Kidney epithelial cell (primary cell): ENCODE data around the gene SF3A2. TPM values are rescaled to one million over a fixed set of nuclear protein-coding genes. Genes with fewer than 3 reads are reported as not detected.

Experiments used
- DNase-seq: peaks from one replicate; pipeline ENCODE4 v3.0.0-alpha.2; 2010; ENCODE audit warnings: low read depth
- H3K27me3 ChIP-seq: 2 replicates; pipeline ENCODE4 v1.6.0; 2011; ENCODE audit warnings: low read length; ENCODE audit not compliant: control insufficient read depth, insufficient read depth
- H3K36me3 ChIP-seq: 2 replicates; pipeline ENCODE4 v1.5.1; 2011; ENCODE audit warnings: low read length; ENCODE audit not compliant: control insufficient read depth, insufficient read depth
- H3K4me3 ChIP-seq: 2 replicates; pipeline ENCODE4 v1.5.1; 2011; ENCODE audit warnings: low read depth, mild to moderate bottlenecking, control low read depth, low read length
- total RNA-seq: library from RNA; depleted of rRNA; stranded (reverse); fragments of >200 nt; gene quantifications from 2 replicates; pipeline ENCODE4 v1.2.3, GENCODE V29; 2015
- TF ChIP-seq, protein P1 (sequence below): IDR thresholded peaks from 2 replicates; pipeline ENCODE4 v1.5.1; 2011; ENCODE audit warnings: mild to moderate bottlenecking, moderate library complexity, low read length, control low read depth, inconsistent platforms; ENCODE audit not compliant: insufficient read depth, poor library complexity, severe bottlenecking

Gene SF3A2
- total RNA-seq, 1 donor from 2014 or later: 72.4 TPM

DNA sequence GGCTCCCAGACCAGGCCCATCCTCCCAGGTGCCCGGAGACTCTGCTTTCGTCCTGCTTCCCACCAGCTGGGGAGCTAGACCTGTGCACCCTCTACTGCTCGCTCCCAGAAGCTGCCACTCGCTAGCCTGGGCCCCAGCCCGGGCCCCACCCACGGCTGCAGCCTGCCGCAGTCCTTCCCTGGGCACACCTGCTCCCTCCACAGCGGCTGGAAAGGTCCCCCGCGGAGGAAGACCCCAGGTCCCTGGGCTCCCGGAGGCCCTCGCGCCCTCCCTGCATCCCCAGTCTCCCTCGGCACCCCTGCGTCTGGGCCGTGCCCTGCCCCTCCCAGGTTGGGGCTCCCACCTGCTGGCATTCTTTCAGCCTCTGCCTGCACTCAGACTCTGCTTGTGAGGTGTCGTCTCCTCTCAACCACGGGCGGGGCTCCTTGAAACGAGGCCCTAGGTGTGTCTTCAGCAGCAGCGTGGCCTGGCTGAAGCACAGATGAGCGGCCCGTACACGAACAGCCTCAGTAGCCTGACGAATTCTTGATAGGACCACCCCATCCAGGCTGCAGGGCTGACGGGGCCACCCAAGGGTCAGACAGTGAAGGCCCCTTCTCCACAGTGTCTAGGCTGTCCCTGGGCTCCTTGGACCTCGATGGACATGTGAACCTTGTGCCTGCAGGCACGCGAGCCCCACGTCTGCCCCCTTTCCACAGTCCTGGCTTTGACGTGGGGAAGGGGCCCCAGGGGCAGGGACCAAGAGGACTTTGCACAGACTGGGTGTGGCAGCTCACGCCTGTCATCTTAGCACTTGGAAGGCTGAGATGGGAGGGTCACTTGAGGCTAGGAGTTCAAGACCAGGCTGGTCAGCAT lies 44.9 kb upstream of the SF3A2 start:
- Histone ChIP-seq H3K36me3 (peaks cover 4% of the 10 kb centered on the region), H3K27me3 (no peaks in the 10 kb centered on the region), H3K4me3 (no peak overlapping the region)
- no peak for DNase-seq
- TF ChIP-seq, protein P1, sequence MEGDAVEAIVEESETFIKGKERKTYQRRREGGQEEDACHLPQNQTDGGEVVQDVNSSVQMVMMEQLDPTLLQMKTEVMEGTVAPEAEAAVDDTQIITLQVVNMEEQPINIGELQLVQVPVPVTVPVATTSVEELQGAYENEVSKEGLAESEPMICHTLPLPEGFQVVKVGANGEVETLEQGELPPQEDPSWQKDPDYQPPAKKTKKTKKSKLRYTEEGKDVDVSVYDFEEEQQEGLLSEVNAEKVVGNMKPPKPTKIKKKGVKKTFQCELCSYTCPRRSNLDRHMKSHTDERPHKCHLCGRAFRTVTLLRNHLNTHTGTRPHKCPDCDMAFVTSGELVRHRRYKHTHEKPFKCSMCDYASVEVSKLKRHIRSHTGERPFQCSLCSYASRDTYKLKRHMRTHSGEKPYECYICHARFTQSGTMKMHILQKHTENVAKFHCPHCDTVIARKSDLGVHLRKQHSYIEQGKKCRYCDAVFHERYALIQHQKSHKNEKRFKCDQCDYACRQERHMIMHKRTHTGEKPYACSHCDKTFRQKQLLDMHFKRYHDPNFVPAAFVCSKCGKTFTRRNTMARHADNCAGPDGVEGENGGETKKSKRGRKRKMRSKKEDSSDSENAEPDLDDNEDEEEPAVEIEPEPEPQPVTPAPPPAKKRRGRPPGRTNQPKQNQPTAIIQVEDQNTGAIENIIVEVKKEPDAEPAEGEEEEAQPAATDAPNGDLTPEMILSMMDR: no peak

DNA sequence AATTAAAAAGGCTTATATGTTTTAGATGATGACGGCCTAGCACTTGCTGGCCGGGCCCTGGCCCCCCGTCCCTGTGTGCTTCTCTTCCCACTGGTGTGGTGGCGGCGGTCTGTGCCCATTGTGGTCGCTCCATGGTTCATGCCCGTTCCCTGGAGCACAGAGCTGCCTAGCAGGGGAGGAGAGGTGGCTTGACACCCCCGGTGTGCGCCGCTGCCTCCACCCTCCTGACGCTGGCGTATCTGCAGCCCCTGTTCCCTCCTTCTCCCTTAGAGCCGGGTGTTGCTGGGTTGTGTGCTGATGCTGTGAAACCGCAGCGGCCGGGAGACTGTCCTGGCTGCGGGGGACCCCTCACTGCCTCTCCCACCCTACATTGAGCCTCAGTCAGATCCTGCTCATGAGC lies 43.8 kb upstream of the SF3A2 start:
- H3K27me3 ChIP-seq: no peaks in the 10 kb centered on the region
- H3K4me3 ChIP-seq: no peak overlapping the region
- peaks cover 3% of the 10 kb centered on the region for H3K36me3 ChIP-seq
- DNase-seq: no peak
- TF ChIP-seq, protein P1: no peak

DNA sequence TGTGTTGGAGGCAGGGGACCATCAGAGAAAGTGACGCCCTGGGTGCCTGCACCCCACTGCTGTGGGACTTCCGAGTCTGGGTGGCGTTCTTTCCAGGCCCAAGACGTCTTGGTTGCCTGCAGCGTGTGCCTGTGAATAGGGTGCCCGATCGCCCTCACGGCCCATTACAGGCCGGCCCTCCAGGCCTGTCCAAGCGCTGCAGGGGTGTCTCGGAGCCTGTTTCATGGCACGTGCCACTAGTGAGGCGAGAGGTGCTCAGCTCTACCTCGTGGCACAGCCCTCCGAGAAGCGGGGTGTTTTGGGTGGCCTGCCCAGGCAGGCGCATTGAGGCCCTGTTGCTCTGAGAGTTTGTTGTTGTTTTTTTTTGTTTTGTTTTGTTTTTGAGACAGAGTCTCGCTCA lies 42.8 kb upstream of the SF3A2 start:
- TF ChIP-seq, protein P1: no peak
- no peak overlapping the region for H3K4me3 ChIP-seq
- peaks cover 3% of the 10 kb centered on the region for H3K36me3 ChIP-seq
- H3K27me3 ChIP-seq: no peaks in the 10 kb centered on the region
- DNase-seq: no peak

DNA sequence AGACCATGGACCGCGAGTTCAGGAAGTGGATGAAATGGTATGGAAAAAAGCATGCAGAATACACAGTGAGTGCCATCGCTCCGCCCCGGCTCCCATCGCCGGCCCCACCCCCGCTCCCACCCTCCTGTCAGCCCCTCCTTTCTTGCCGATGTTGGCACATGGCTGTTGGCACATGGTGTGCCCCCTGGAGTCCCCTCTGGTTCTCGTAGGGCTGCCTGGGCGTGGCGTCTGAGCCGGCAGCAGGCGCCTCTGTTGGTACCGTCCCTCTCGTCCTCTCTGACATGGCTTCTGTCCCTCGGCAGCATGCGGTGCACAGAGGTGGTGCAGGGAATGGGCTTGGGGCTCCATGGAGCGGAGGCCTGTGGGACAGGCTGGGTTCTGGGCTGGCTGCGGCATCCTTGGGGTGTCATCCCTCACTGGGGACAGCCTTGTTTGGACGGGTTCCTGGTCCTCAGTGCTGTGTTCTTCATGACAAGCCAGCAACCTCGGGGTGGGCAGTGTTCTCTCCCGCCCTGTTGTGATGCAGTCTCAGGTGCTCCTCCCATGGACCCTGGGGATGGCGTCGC lies 42.0 kb upstream of the SF3A2 start:
- Histone ChIP-seq H3K36me3 (peaks cover 3% of the 10 kb centered on the region), H3K4me3 (no peak overlapping the region), H3K27me3 (no peaks in the 10 kb centered on the region)
- TF ChIP-seq, protein P1: no peak
- DNase-seq: no peak

DNA sequence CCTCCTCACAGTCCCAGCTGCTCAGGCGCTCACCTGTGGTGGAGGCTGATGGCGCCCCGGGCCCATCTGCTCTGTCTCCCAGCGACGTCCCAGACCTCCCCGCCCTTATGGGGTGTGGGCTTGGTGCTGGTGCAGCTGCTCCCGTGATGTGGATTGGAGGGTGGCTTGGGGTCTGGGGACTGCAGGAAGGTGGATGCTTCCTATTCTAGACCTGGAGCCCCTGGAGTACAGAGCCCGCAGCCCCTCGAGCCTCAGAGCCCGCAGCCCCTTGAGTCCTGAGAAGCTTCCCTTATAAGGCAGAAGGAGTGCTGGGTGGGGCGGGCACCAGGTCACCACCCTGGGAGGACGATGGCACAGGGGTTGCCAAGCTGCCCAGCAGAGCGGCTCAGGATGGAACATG lies 41.3 kb upstream of the SF3A2 start:
- TF ChIP-seq, protein P1: no peak
- H3K27me3 ChIP-seq: no peaks in the 10 kb centered on the region
- H3K36me3 ChIP-seq: peaks cover 2% of the 10 kb centered on the region
- no peak for DNase-seq
- no peak overlapping the region for H3K4me3 ChIP-seq
